Measurements from ENCODE around the gene DDX31.

DNA sequence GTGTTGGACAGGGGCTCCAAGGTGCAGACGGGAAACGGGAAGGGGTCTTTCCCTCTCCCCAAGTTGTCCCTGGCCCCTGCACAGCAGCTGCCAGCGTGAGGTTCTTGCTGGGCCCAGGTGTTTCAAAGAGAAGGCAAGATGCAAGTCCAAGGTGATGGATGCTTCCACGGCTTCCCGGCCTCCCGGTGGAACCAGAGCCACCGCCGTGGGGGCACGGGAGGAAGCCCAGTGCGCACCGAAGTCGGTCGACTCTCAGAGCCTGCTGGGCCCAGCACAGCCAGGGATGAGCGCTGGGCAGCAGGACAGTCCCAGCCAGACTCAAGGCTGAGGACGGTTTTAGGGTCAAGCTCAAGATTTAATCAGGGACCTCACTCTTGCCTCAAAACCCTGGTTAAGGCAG, 112.6 kb downstream of the DDX31 start:
- TF ChIP-seq POLR2A (IDR thresholded peaks at IDR 0.05): no peak
- no peak for TF ChIP-seq CTCF (IDR thresholded peaks at IDR 0.05)
